ENCODE data around the gene TCF12. TPM values are rescaled to one million over a fixed set of nuclear protein-coding genes. Genes with fewer than 3 reads are reported as not detected.

TCF12 gene
- polyA plus RNA-seq, 3 donors = 15.8 to 52.5 (median 27.6) TPM

GRCh38 chr15:57048930-57049549 lies 130.6 kb downstream of the TCF12 start:
- Mint-ChIP-seq H3K27me3 (ENCODE audit: low read depth in 3 of 3) (no peaks in the 10 kb centered on the region), H3K36me3 (peaks cover 5 to 6% of the 10 kb centered on the region in 2 donors), H3K4me1 (peaks cover 14% of the 10 kb centered on the region), H3K27ac (no peak overlapping the region), H3K4me3 (no peak overlapping the region), H3K9me3 (no peaks in the 10 kb centered on the region)
- no peak overlapping the region for H3K4me2 ChIP-seq (replicated peaks; ENCODE audit: extremely low read depth, low read length, poor library complexity, severe bottlenecking)
- WGBS (ENCODE audit: insufficient coverage) = 100% methylated on average over 2 of the region's 6 CpGs
- H3K4me3 ChIP-seq (replicated peaks in 1 of 3; ENCODE audit: low read depth in 2 of 3, low read length in 3 of 3) = no peak overlapping the region
- H2AFZ ChIP-seq (ENCODE audit: insufficient read depth, low read depth, low read length, poor library complexity, severe bottlenecking) = no peak overlapping the region
- H4K20me1 ChIP-seq (ENCODE audit: insufficient read depth, low read length) = peaks cover 73% of the 10 kb centered on the region
- no peaks in the 10 kb centered on the region for H3K27me3 ChIP-seq (ENCODE audit: control insufficient read depth in 2 of 2, insufficient read depth in 2 of 2, low read length in 2 of 2)
- H3K9me3 ChIP-seq (replicated peaks in 1 of 2; ENCODE audit: control insufficient read depth in 1 of 2, insufficient read depth in 1 of 2, low read length in 2 of 2) = no peaks in the 10 kb centered on the region
- no peak overlapping the region for H3K9ac ChIP-seq (ENCODE audit: insufficient read depth, low read length, poor library complexity, severe bottlenecking)
- H3K79me2 ChIP-seq (ENCODE audit: insufficient read depth, low read length) = peaks cover 52% of the 10 kb centered on the region
- H3K36me3 ChIP-seq (replicated peaks in 1 of 2; ENCODE audit: control insufficient read depth in 1 of 2, insufficient read depth in 2 of 2, low read length in 2 of 2) = no peaks in the 10 kb centered on the region
- no peak for DNase-seq
- intact Hi-C loops (cut with micrococcal nuclease) = no loop called here
- no peak for TF ChIP-seq CTCF (IDR thresholded peaks at IDR 0.05)
- H3K4me1 ChIP-seq (ENCODE audit: control insufficient read depth in 1 of 2, insufficient read depth in 2 of 2, low read length in 2 of 2) = no peaks in the 10 kb centered on the region
- no peak overlapping the region for H3K27ac ChIP-seq (ENCODE audit: low read depth in 1 of 2, low read length in 2 of 2)

GRCh38 chr15:57053470-57053869 lies 135.0 kb downstream of the TCF12 start:
- intact Hi-C loops (cut with micrococcal nuclease) = no loop called here
- peaks cover 90% of the 10 kb centered on the region for H4K20me1 ChIP-seq (ENCODE audit: insufficient read depth, low read length)
- H3K9ac ChIP-seq (ENCODE audit: insufficient read depth, low read length, poor library complexity, severe bottlenecking) = no peak overlapping the region
- H3K9me3 ChIP-seq (replicated peaks in 1 of 2; ENCODE audit: control insufficient read depth in 1 of 2, insufficient read depth in 1 of 2, low read length in 2 of 2) = no peaks in the 10 kb centered on the region
- peaks cover 21% of the 10 kb centered on the region for H3K4me1 Mint-ChIP-seq
- H3K27me3 Mint-ChIP-seq (ENCODE audit: low read depth in 3 of 3) = no peaks in the 10 kb centered on the region
- DNase-seq = no peak
- peaks cover 0 to 2% of the 10 kb centered on the region in 2 donors for H3K36me3 Mint-ChIP-seq
- no peak for TF ChIP-seq CTCF (IDR thresholded peaks at IDR 0.05)
- H3K79me2 ChIP-seq (ENCODE audit: insufficient read depth, low read length) = peaks cover 85% of the 10 kb centered on the region
- peak overlapping the region in 1 of 7 donors; percentile 48 for H3K27ac Mint-ChIP-seq
- no peaks in the 10 kb centered on the region for H3K9me3 Mint-ChIP-seq
- H3K27me3 ChIP-seq (ENCODE audit: control insufficient read depth in 2 of 2, insufficient read depth in 2 of 2, low read length in 2 of 2) = no peaks in the 10 kb centered on the region
- H3K4me3 ChIP-seq (replicated peaks in 1 of 3; ENCODE audit: low read depth in 2 of 3, low read length in 3 of 3) = no peak overlapping the region
- no peak overlapping the region for H2AFZ ChIP-seq (ENCODE audit: insufficient read depth, low read depth, low read length, poor library complexity, severe bottlenecking)
- H3K36me3 ChIP-seq (replicated peaks in 1 of 2; ENCODE audit: control insufficient read depth in 1 of 2, insufficient read depth in 2 of 2, low read length in 2 of 2) = no peaks in the 10 kb centered on the region
- H3K4me3 Mint-ChIP-seq = no peak overlapping the region
- 100% methylated on average over 2 of the region's 4 CpGs for WGBS (ENCODE audit: insufficient coverage)
- no peaks in the 10 kb centered on the region for H3K4me1 ChIP-seq (ENCODE audit: control insufficient read depth in 1 of 2, insufficient read depth in 2 of 2, low read length in 2 of 2)
- no peak overlapping the region for H3K27ac ChIP-seq (ENCODE audit: low read depth in 1 of 2, low read length in 2 of 2)
- no peak overlapping the region for H3K4me2 ChIP-seq (replicated peaks; ENCODE audit: extremely low read depth, low read length, poor library complexity, severe bottlenecking)

Measured in CD14-positive monocyte (primary cell).